Activated T-helper 17 cell treated with anti-CD3 and anti-CD28 coated beads, Interleukin-2, amount 50 U/mL, for 72 hours (primary cell): ENCODE measurements around the gene CCDC88C. TPM values are rescaled to one million over a fixed set of nuclear protein-coding genes. Genes with fewer than 3 reads are reported as not detected.
A peak's percentile ranks its signal among the peaks of the same experiment; 100 is the strongest.

ENCODE experiments used
- ATAC-seq: fragments of 150-1000 bp; cut with Tn5 transposase; replicated peaks from 2 replicates; pipeline ENCODE4 v1.10.0; 2021; ENCODE audit warnings: mild to moderate bottlenecking, moderate library complexity
- H3K27ac Mint-ChIP-seq: one replicate; pipeline ENCODE4 v1.8.0; 2022; ENCODE audit warnings: mixed read lengths
- H3K27me3 Mint-ChIP-seq: one replicate; pipeline ENCODE4 v1.8.0; 2022; ENCODE audit warnings: mixed read lengths
- H3K36me3 Mint-ChIP-seq: one replicate; pipeline ENCODE4 v1.8.0; 2022; ENCODE audit warnings: low read depth, mild to moderate bottlenecking, mixed read lengths
- H3K4me1 Mint-ChIP-seq: one replicate; pipeline ENCODE4 v1.8.0; 2022; ENCODE audit warnings: mixed read lengths
- H3K4me3 Mint-ChIP-seq: one replicate; pipeline ENCODE4 v1.8.0; 2022; ENCODE audit warnings: mild to moderate bottlenecking, mixed read lengths
- H3K9me3 Mint-ChIP-seq: one replicate; pipeline ENCODE4 v1.8.0; 2022; ENCODE audit warnings: mixed read lengths
- total RNA-seq, 2 donors: library from RNA; stranded (reverse); gene quantifications; one replicate each; pipeline ENCODE4 v1.2.3, GENCODE V29; 2022

The CCDC88C gene
- total RNA-seq, 2 donors from 2014 or later, result 143 to 172 TPM

- H3K27ac Mint-ChIP-seq, result peak overlapping the region; percentile 83
- H3K4me1 Mint-ChIP-seq, result peaks cover 5% of the 10 kb centered on the region
Measured at GRCh38 chr14:91284791-91285548, 132.7 kb downstream of the CCDC88C start.

GRCh38 chr14:91284146-91284790 is 133.4 kb downstream of the CCDC88C start:
- peak overlapping the region; percentile 83 for H3K27ac Mint-ChIP-seq
- H3K4me1 Mint-ChIP-seq, result peaks cover 5% of the 10 kb centered on the region
- H3K36me3 Mint-ChIP-seq, result peaks cover 99% of the 10 kb centered on the region
- H3K9me3 Mint-ChIP-seq, result no peaks in the 10 kb centered on the region
- no peak for ATAC-seq
- H3K27me3 Mint-ChIP-seq, result no peaks in the 10 kb centered on the region
- no peak overlapping the region for H3K4me3 Mint-ChIP-seq

More at GRCh38 chr14:91284791-91285548, 132.7 kb downstream of the CCDC88C start:
- Mint-ChIP-seq H3K9me3 (no peaks in the 10 kb centered on the region), H3K36me3 (peaks cover 99% of the 10 kb centered on the region), H3K27me3 (no peaks in the 10 kb centered on the region), H3K4me3 (no peak overlapping the region)
- no peak for ATAC-seq

GRCh38 chr14:91283666-91284065 is 134.0 kb downstream of the CCDC88C start:
- Mint-ChIP-seq H3K4me1 (peaks cover 5% of the 10 kb centered on the region), H3K9me3 (no peaks in the 10 kb centered on the region), H3K27ac (peak overlapping the region; percentile 83), H3K27me3 (no peaks in the 10 kb centered on the region), H3K4me3 (no peak overlapping the region), H3K36me3 (peaks cover 100% of the 10 kb centered on the region)
- no peak for ATAC-seq

GRCh38 chr14:91282954-91283645 is 134.5 kb downstream of the CCDC88C start:
- H3K27ac Mint-ChIP-seq, result peak overlapping the region; percentile 83
- no peak for ATAC-seq
- peaks cover 5% of the 10 kb centered on the region for H3K4me1 Mint-ChIP-seq
- H3K4me3 Mint-ChIP-seq, result no peak overlapping the region
- no peaks in the 10 kb centered on the region for H3K27me3 Mint-ChIP-seq
- peaks cover 100% of the 10 kb centered on the region for H3K36me3 Mint-ChIP-seq
- H3K9me3 Mint-ChIP-seq, result no peaks in the 10 kb centered on the region

DNA sequence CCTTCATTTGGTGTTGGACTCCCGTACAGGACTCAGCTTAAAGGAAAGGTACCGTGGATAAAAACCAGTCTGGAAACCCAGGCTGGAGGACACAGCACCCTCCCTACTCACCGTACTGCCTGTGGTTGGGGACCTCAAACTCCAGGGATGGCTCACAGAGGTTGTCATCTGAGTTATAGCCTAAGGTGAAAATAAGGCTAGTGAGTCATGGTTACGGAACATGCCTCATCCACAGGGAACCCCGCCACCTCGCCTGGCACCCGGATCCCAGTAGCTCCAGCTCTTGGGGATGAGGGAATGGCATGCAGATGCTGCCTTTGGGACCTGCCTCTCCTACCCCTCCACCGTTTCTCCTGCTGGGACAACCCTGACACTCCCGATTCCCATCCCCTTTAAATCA is 136.3 kb downstream of the CCDC88C start:
- Mint-ChIP-seq H3K27ac (no peak overlapping the region), H3K4me3 (no peak overlapping the region), H3K27me3 (no peaks in the 10 kb centered on the region), H3K4me1 (peaks cover 2% of the 10 kb centered on the region), H3K36me3 (peaks cover 100% of the 10 kb centered on the region), H3K9me3 (no peaks in the 10 kb centered on the region)
- peak; percentile 52 for ATAC-seq

GRCh38 chr14:91280129-91280528 is 137.5 kb downstream of the CCDC88C start:
- Mint-ChIP-seq H3K9me3 (no peaks in the 10 kb centered on the region), H3K36me3 (peaks cover 97% of the 10 kb centered on the region), H3K27ac (peak overlapping the region; percentile 50), H3K27me3 (no peaks in the 10 kb centered on the region), H3K4me3 (no peak overlapping the region), H3K4me1 (no peaks in the 10 kb centered on the region)
- no peak for ATAC-seq

GRCh38 chr14:91279354-91279753 is 138.3 kb downstream of the CCDC88C start:
- no peaks in the 10 kb centered on the region for H3K4me1 Mint-ChIP-seq
- peaks cover 97% of the 10 kb centered on the region for H3K36me3 Mint-ChIP-seq
- no peak for ATAC-seq
- no peaks in the 10 kb centered on the region for H3K9me3 Mint-ChIP-seq
- H3K27ac Mint-ChIP-seq, result peak overlapping the region; percentile 50
- no peaks in the 10 kb centered on the region for H3K27me3 Mint-ChIP-seq
- no peak overlapping the region for H3K4me3 Mint-ChIP-seq

DNA sequence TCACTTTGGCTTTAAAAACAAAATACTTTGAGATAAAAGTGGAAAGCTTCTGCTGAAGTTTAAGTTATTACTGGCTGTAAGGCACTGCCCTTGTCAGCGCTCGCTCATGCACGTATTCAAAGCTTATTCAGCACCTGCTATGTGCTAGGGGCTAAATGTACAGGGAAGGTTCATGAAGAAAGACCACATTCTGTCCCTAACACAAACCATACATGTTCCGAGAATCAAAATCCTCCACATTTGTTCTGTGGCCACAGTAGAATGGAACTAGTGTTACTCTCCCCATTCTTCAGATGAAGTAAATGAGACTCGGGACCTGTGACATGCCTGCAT is 139.3 kb downstream of the CCDC88C start:
- Mint-ChIP-seq H3K27ac (no peak overlapping the region), H3K36me3 (peaks cover 97% of the 10 kb centered on the region), H3K4me1 (no peaks in the 10 kb centered on the region), H3K4me3 (no peak overlapping the region), H3K9me3 (no peaks in the 10 kb centered on the region), H3K27me3 (no peaks in the 10 kb centered on the region)
- ATAC-seq, result no peak

- Mint-ChIP-seq H3K9me3 (no peaks in the 10 kb centered on the region), H3K36me3 (peaks cover 95% of the 10 kb centered on the region), H3K4me1 (no peaks in the 10 kb centered on the region), H3K27ac (no peak overlapping the region), H3K4me3 (no peak overlapping the region), H3K27me3 (no peaks in the 10 kb centered on the region)
- ATAC-seq, result no peak
Measured at GRCh38 chr14:91277546-91278382, 139.9 kb downstream of the CCDC88C start.

DNA sequence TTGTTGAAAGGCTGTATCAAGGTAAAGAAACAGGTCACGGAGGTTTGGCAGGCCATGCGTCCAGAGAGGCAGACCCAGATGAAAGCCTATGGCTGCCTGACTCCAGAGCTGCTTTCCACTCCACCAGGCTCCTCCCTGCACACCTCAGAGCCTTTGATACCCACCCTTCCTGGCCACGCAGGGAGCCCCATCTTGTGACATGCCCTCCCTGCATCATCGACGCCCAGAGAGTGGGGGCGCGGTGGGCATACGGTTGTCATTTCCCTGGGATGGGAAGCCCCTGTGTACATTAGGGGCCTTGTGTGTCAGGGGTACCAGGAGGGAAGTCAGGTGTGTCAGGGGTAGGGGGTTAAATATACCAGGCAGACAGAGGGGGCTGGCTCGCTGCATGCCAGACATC is 142.8 kb downstream of the CCDC88C start:
- Mint-ChIP-seq H3K27ac (peak overlapping the region; percentile 67), H3K4me3 (no peak overlapping the region), H3K36me3 (peaks cover 90% of the 10 kb centered on the region), H3K9me3 (no peaks in the 10 kb centered on the region), H3K4me1 (peaks cover 3% of the 10 kb centered on the region), H3K27me3 (no peaks in the 10 kb centered on the region)
- ATAC-seq, result no peak

DNA sequence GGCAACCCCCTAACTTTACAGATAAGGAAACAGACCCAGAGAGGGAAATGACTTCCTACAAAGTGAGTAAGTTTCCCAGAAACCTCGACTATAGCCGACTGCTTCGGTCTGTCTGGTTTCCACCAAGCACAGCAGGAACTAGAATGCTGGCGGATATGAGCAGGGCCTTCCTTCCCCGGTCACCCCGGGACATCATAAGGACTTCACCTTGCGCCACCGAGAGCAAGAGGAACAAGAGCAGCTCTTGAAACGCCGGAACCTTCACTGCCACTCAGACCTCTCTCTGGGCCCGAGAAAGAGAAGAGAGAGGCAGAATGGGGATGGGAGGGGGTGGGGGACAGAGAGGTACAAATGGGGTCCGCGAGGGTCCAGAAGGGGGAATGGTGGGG is 143.7 kb downstream of the CCDC88C start:
- peaks cover 90% of the 10 kb centered on the region for H3K36me3 Mint-ChIP-seq
- H3K9me3 Mint-ChIP-seq, result no peaks in the 10 kb centered on the region
- H3K27me3 Mint-ChIP-seq, result no peaks in the 10 kb centered on the region
- H3K27ac Mint-ChIP-seq, result no peak overlapping the region
- no peak for ATAC-seq
- no peak overlapping the region for H3K4me3 Mint-ChIP-seq
- H3K4me1 Mint-ChIP-seq, result peaks cover 11% of the 10 kb centered on the region

DNA sequence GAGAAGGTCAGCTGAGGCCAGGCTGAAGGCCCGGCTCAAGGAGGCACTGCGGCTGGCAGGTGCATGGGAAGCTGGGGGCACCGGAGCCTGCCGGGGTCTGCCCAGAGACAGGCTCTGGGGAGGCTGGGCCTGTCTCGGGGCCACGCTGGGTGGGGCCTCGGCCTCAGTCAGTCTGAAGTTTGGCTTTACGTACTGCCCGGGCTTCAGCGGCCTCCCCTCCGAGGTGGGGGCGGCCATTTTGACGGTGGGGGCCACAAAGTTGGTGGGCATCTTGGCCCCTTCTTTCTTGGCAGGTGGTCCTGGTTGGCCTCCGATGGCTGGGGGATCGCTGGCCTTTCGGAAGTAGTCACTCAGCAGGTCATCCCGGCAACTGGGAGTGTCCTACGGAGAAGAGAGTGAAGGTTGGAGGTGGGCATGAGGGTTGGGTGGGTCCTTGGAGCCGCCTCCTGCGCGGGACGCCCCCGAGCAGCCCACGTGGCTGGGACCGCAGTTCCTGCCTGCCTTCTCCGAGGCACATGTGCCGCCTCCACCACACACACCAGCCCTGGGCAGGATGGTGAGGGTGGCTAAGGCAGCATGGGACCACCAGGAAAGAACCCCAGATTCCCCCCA is 144.2 kb downstream of the CCDC88C start:
- ATAC-seq, result no peak
- peaks cover 85% of the 10 kb centered on the region for H3K36me3 Mint-ChIP-seq

GRCh38 chr14:91272341-91273272 is 145.0 kb downstream of the CCDC88C start:
- no peak overlapping the region for H3K4me3 Mint-ChIP-seq
- no peak for ATAC-seq
- H3K27ac Mint-ChIP-seq, result peak overlapping the region; percentile 13
- no peaks in the 10 kb centered on the region for H3K9me3 Mint-ChIP-seq
- H3K4me1 Mint-ChIP-seq, result peaks cover 11% of the 10 kb centered on the region
- peaks cover 78% of the 10 kb centered on the region for H3K36me3 Mint-ChIP-seq
- H3K27me3 Mint-ChIP-seq, result no peaks in the 10 kb centered on the region

More for the DNA sequence above, 144.2 kb downstream of the CCDC88C start:
- H3K9me3 Mint-ChIP-seq, result no peaks in the 10 kb centered on the region
- H3K4me1 Mint-ChIP-seq, result peaks cover 11% of the 10 kb centered on the region
- no peak overlapping the region for H3K27ac Mint-ChIP-seq
- H3K4me3 Mint-ChIP-seq, result no peak overlapping the region
- H3K27me3 Mint-ChIP-seq, result no peaks in the 10 kb centered on the region
